Measurements from ENCODE around the gene HMGN1. TPM values are rescaled to one million over a fixed set of nuclear protein-coding genes. Genes with fewer than 3 reads are reported as not detected.

The HMGN1 gene
- total RNA-seq (2022; extraction: Qiagen RNA extraction; ENCODE audit: low read depth): 164 to 196 TPM (median 172 TPM) in 5 replicates

GRCh38 chr21:39348355-39349210 is at the start of gene HMGN1:
HMGN1 (minus strand) TSS chr21:39349088; CDS start chr21:39348917, 171 bp downstream.

GRCh38 chr21:39313571-39314142 is 35.2 kb downstream of the HMGN1 start, which contains the start of gene BRWD1:
BRWD1 (minus strand) TSS chr21:39313632; CDS start chr21:39313491, 141 bp downstream.

Other genes starting within 250 kb of the HMGN1 start
- 79.3 to 94.3 TPM (median 90.0 TPM) in 5 replicates for gene PSMG1, start 165.6 kb downstream of the HMGN1 start, total RNA-seq (2022; extraction: Qiagen RNA extraction; ENCODE audit: low read depth)
- gene BRWD1, start 35.5 kb downstream of the HMGN1 start, total RNA-seq (2022; extraction: Qiagen RNA extraction; ENCODE audit: low read depth): 7.4 to 10.7 TPM (median 9.9 TPM) in 5 replicates
- 0.97 to 2.6 TPM (median 1.3 TPM) in 5 replicates for gene LCA5L, start 96.7 kb upstream of the HMGN1 start, total RNA-seq (2022; extraction: Qiagen RNA extraction; ENCODE audit: low read depth)
- 1.1 to 2.4 TPM (median 1.5 TPM) in 4 of 5 replicates, not detected in the other for gene SH3BGR, start 102.9 kb upstream of the HMGN1 start, total RNA-seq (2022; extraction: Qiagen RNA extraction; ENCODE audit: low read depth)

Data from A549 treated with CpdA at 1 μM for 4 hours (cell line).